GM12865 (cell line): Measurements from ENCODE around the gene FANCB.

Experiments used
- DNase-seq: peaks from one replicate; pipeline ENCODE4 v3.0.0; 2010; ENCODE audit warnings: low read depth
- H3K4me3 ChIP-seq: 2 replicates; pipeline ENCODE4 v1.5.1; 2011; ENCODE audit warnings: mild to moderate bottlenecking, low read depth, low read length, control low read depth
- TF ChIP-seq, protein P1 (sequence below): IDR thresholded peaks from 2 replicates; pipeline ENCODE4 v1.5.1; 2011; ENCODE audit warnings: low read length, control low read depth, low read depth, inconsistent platforms; ENCODE audit not compliant: insufficient read depth; ENCODE audit errors: missing control alignments

FANCB gene

DNA sequence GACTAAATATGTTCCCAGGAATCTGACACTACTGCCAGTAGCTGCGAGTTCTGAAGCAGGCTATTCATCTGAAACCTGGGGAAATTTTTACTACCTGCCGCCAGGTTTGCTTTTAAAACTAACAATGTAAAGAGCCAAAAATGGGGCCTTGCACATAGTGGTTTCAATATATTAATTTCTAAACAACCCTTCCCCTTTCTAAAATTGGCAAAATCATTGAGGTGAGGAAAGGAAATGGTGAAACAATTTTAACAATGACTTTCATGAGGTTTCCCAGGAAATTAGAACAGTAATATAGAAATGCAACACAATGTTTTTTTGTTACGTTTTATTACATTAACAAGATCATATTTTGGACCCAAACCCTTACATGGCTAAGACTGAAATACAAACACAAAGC lies 21.3 kb downstream of the FANCB start:
- no peak for DNase-seq
- TF ChIP-seq, protein P1, sequence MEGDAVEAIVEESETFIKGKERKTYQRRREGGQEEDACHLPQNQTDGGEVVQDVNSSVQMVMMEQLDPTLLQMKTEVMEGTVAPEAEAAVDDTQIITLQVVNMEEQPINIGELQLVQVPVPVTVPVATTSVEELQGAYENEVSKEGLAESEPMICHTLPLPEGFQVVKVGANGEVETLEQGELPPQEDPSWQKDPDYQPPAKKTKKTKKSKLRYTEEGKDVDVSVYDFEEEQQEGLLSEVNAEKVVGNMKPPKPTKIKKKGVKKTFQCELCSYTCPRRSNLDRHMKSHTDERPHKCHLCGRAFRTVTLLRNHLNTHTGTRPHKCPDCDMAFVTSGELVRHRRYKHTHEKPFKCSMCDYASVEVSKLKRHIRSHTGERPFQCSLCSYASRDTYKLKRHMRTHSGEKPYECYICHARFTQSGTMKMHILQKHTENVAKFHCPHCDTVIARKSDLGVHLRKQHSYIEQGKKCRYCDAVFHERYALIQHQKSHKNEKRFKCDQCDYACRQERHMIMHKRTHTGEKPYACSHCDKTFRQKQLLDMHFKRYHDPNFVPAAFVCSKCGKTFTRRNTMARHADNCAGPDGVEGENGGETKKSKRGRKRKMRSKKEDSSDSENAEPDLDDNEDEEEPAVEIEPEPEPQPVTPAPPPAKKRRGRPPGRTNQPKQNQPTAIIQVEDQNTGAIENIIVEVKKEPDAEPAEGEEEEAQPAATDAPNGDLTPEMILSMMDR, result no peak

GRCh38 chrX:14843666-14844065 lies 29.2 kb downstream of the FANCB start:
- TF ChIP-seq, protein P1, result no peak
- no peak for DNase-seq
- no peak overlapping the region for H3K4me3 ChIP-seq

More for the DNA sequence above, 21.3 kb downstream of the FANCB start:
- H3K4me3 ChIP-seq, result no peak overlapping the region

DNA sequence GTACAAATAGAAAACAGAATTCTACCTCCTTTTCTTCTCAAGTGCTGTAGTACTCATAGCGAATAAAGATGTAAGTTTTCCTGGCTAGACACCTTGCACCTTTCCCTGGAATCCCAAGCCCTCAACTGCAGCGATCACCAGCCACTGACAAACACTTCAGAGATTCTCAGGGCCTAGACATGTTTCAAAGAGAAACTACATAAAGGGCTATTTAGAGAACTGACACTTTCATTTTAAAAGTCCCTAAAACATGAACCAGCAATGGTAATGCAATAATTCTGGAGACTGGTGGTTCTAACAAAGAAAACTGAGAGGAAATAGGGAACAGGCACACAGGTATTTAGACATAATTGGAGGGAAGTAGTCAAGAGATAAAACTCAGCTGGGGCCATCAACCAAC lies 35.7 kb downstream of the FANCB start:
- TF ChIP-seq, protein P1, result no peak
- H3K4me3 ChIP-seq, result no peak overlapping the region
- DNase-seq, result peak; percentile 1

DNA sequence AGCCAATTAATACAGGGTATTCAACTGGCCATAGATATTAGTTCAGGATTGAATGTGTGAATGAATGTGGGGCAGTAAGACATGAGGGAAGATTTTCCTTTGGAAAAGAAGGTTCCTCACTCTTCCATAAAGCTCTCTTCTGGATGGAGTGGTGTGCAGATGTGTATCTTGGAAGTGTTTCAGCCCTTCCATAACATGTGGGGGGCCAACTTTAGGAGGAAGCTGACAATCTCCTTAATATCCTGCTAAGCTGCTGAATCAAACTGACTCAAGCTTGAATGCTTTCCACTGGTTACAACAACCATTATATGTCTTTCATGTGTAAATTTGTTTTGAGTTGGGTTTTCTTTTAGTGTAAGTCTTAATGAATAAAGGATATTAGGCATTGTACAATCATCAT lies 40.3 kb downstream of the FANCB start:
- DNase-seq, result no peak
- TF ChIP-seq, protein P1, result no peak
- H3K4me3 ChIP-seq, result no peak overlapping the region

DNA sequence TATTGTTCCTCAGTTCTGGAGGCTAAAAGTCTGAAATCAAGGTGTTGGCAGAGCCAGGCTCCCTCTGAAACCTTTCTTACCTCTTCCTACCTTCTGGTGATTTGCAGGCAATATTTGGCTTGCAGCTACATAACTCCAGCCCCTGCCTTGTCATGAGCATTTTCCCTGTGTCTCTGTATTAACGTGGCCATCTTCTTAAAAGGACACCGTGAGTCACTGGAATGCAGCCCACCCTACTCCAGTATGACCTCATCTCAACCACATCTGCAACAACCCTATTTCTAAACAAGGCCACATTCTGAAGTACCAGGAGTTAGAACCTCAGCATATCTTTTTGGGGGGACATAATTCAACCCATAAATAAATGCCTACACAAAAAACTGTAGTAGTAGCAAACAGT lies 40.7 kb downstream of the FANCB start:
- TF ChIP-seq, protein P1, result no peak
- no peak overlapping the region for H3K4me3 ChIP-seq
- DNase-seq, result no peak

- H3K4me3 ChIP-seq, result no peak overlapping the region
- no peak for DNase-seq
- TF ChIP-seq, protein P1, result no peak
Measured at GRCh38 chrX:14829643-14830042, 43.2 kb downstream of the FANCB start.

GRCh38 chrX:14826319-14826718 lies 46.5 kb downstream of the FANCB start:
- no peak overlapping the region for H3K4me3 ChIP-seq
- no peak for DNase-seq
- TF ChIP-seq, protein P1, result no peak
